ENCODE measurements around the gene BRINP2. TPM values are rescaled to one million over a fixed set of nuclear protein-coding genes. Genes with fewer than 3 reads are reported as not detected.

Gene BRINP2
- total RNA-seq, 4 donors from 2014 or later = 0.42 to 1.7 (median 0.70) TPM

DNA sequence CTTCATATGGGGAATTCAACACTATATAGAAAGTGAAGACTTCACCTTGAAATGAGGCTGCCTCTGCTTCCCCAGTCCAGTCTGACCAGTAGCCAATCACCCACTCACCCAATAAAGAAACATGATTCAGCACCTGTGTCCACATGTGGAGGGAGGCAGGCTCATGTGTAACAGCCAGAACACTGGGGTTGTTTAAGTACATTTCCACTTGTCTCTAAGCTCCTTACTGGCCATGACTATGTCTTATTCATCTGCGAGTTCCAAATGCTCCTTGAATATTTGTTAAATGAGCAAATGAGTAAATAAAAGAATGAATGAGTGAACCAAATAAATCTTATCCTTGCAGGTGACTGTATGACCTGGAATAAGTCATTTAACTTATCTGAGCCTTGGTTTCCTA lies 100.1 kb downstream of the BRINP2 start:
- H3K36me3 ChIP-seq = no peaks in the 10 kb centered on the region
- no peaks in the 10 kb centered on the region for H3K27me3 ChIP-seq
- no peaks in the 10 kb centered on the region for H3K9me3 ChIP-seq
- no peak overlapping the region for H3K4me3 ChIP-seq
- no peak overlapping the region for H3K27ac ChIP-seq (replicated peaks in 1 of 4)
- intact Hi-C loops (cut with DNase I) = loop anchor here (10.0 kb wide), 1 partner anchor 174 kb away; no protein-coding TSS in a partner anchor
- 88% methylated on average over 1 of the region's 1 CpG for WGBS
- H3K4me1 ChIP-seq = peaks cover 18 to 47% (median 39%) of the 10 kb centered on the region in 4 donors
- TF ChIP-seq CTCF (IDR thresholded peaks at IDR 0.05) = no peak
- TF ChIP-seq EP300 (IDR thresholded peaks at IDR 0.05) = no peak
- TF ChIP-seq POLR2AphosphoS5 (IDR thresholded peaks at IDR 0.05) = no peak
- no peak for DNase-seq (ENCODE audit: extremely low spot score)

DNA sequence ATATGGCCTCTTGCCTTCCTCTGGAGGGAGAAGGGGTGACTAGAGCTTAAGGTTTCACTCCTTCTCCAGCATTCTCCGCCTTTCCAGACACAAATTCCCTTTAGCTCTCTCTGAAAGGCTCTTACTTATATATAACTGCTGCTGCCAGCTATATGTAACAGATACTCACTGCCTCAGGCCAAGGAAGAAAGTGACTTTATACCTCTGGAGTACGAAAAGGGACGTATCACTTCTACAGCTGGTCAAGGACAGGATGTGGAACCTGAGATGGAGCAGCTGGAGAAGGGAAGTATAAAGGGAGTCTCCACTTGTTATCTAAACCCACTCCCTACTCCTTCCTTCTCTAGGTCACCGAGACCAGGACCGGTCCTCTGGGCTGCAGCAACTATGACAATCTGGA lies 102.4 kb downstream of the BRINP2 start:
- no peak overlapping the region for H3K4me3 ChIP-seq
- no peaks in the 10 kb centered on the region for H3K36me3 ChIP-seq
- H3K9me3 ChIP-seq = no peaks in the 10 kb centered on the region
- no peak for DNase-seq (ENCODE audit: extremely low spot score)
- peak overlapping the region in 1 of 4 donors; percentile 71 for H3K27ac ChIP-seq (replicated peaks in 1 of 4)
- intact Hi-C loops (cut with DNase I) = loop anchor here (10.0 kb wide), 1 partner anchor 172 kb away; no protein-coding TSS in a partner anchor
- H3K4me1 ChIP-seq = peaks cover 22 to 49% (median 44%) of the 10 kb centered on the region in 4 donors
- TF ChIP-seq EP300 (IDR thresholded peaks at IDR 0.05) (no peak), POLR2A (IDR thresholded peaks at IDR 0.05; ENCODE audit: low read depth) (no peak)
- 90% methylated on average over 5 of the region's 5 CpGs for WGBS
- no peaks in the 10 kb centered on the region for H3K27me3 ChIP-seq

GRCh38 chr1:177274687-177275211 lies 104.0 kb downstream of the BRINP2 start:
- Histone ChIP-seq H3K9me3 (no peaks in the 10 kb centered on the region), H3K4me1 (peaks cover 22 to 49% (median 44%) of the 10 kb centered on the region in 4 donors), H3K36me3 (no peaks in the 10 kb centered on the region), H3K4me3 (no peak overlapping the region), H3K27me3 (no peaks in the 10 kb centered on the region), H3K27ac (replicated peaks in 1 of 4) (peak overlapping the region; percentile 69 to 75 (median 73))
- DNase-seq (ENCODE audit: extremely low spot score) = peak; percentile 87
- intact Hi-C loops (cut with DNase I) = loop anchor here (10.0 kb wide), 1 partner anchor 170 kb away; no protein-coding TSS in a partner anchor
- WGBS = 29% methylated on average over 5 of the region's 5 CpGs
- TF ChIP-seq POLR2A (IDR thresholded peaks at IDR 0.05; ENCODE audit: low read depth) = no peak
- no peak for TF ChIP-seq EP300 (IDR thresholded peaks at IDR 0.05)
- no peak for TF ChIP-seq CTCF (IDR thresholded peaks at IDR 0.05)
- TF ChIP-seq POLR2AphosphoS5 (IDR thresholded peaks at IDR 0.05) = peak; percentile 35 to 66

DNA sequence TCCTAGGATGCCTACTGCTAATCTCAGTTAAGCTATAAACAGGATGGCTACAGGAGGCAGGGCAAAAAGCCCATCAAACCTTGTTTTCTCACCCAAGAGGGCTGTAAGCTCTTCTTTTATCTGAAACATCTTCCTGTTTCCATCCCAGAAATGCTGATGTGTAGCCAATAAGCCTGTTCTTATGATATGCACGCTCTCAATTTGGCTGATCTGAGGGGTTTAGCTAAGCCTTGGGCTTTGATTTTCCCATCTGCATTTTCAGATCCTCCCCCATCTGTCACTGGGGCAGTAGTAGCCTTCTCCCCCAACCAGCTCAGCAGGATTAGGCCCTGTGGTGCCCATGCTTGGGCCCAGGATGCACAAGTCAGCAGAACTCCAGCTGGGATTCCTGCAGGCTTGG lies 105.0 kb downstream of the BRINP2 start:
- WGBS = 93% methylated on average over 1 of the region's 1 CpG

More for the DNA sequence above, 105.0 kb downstream of the BRINP2 start:
- H3K4me1 ChIP-seq = peaks cover 22 to 49% (median 44%) of the 10 kb centered on the region in 4 donors
- TF ChIP-seq POLR2A (IDR thresholded peaks at IDR 0.05; ENCODE audit: low read depth) (no peak), EP300 (IDR thresholded peaks at IDR 0.05) (no peak), CTCF (IDR thresholded peaks at IDR 0.05) (no peak), POLR2AphosphoS5 (IDR thresholded peaks at IDR 0.05) (no peak)
- no peaks in the 10 kb centered on the region for H3K9me3 ChIP-seq
- peak; percentile 57 for DNase-seq (ENCODE audit: extremely low spot score)
- no peaks in the 10 kb centered on the region for H3K27me3 ChIP-seq
- H3K36me3 ChIP-seq = no peaks in the 10 kb centered on the region
- H3K27ac ChIP-seq (replicated peaks in 1 of 4) = peak overlapping the region in 1 of 4 donors; percentile 69
- intact Hi-C loops (cut with DNase I) = loop anchor here (10.0 kb wide), 1 partner anchor 169 kb away; no protein-coding TSS in a partner anchor
- H3K4me3 ChIP-seq = no peak overlapping the region
